SHP77 (cell line): ENCODE results near the gene CBLC.

Source experiments
- DNase-seq, 2 experiments: peaks; one replicate each; lab custom pipeline; 2025; lab: John Stamatoyannopoulos, UW

Gene CBLC

DNA sequence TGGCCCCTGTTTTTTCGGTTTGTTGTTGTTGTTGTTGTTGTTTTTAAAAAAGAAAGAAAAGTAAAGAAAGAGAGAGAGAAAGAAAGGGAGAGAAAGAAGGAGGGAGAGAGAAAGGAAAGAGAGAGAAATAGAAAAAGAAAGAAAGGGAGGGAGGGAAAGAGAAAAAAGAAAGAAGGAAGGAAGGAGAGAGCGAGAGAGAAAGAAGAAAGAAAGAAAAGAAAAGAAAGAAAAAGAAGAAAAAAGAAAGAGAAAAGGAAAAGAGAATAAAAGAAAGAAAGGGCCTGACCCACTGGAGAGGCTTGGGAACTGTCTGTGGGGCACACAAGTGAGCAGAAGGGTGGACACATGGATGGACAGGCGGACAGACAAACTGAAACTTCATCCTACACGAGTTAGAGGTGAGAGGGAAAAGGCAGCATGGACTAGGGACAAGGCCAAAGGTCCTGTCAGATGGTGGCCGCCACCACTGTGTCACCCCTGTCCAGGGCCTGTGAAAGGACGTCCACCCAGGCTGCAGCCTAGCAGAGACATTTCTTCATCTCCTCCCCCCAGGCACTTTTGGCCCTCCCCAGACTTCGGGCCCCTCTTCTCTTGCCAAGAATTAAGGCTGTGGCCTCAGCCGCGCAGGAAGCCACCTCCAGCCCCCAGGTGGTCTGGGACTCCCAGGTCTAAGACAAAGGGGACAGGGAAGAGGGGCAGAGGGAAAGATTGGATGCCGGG is 22.1 kb downstream of the CBLC start:
- DNase-seq, result no peak

DNA sequence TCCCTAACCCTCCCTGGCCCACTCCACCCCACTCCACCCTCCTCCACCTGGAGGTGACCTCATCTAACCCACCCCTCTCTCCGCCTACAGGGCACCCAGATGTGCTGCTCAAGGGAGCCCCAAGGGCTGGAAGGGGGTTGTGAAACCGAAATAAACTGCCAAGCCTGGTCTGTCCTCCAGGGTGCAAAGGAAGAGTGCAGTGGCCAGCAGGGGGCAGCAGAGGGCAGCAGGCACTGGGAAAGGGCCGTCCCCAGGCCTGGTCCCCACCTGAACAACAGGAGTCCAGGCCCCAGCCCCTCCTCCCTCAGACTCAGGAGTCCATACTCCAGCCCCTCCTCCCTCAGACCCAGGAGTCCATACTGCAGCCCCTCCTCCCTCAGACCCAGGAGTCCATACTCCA is 22.8 kb downstream of the CBLC start:
- DNase-seq, result peak; percentile 61 to 77

DNA sequence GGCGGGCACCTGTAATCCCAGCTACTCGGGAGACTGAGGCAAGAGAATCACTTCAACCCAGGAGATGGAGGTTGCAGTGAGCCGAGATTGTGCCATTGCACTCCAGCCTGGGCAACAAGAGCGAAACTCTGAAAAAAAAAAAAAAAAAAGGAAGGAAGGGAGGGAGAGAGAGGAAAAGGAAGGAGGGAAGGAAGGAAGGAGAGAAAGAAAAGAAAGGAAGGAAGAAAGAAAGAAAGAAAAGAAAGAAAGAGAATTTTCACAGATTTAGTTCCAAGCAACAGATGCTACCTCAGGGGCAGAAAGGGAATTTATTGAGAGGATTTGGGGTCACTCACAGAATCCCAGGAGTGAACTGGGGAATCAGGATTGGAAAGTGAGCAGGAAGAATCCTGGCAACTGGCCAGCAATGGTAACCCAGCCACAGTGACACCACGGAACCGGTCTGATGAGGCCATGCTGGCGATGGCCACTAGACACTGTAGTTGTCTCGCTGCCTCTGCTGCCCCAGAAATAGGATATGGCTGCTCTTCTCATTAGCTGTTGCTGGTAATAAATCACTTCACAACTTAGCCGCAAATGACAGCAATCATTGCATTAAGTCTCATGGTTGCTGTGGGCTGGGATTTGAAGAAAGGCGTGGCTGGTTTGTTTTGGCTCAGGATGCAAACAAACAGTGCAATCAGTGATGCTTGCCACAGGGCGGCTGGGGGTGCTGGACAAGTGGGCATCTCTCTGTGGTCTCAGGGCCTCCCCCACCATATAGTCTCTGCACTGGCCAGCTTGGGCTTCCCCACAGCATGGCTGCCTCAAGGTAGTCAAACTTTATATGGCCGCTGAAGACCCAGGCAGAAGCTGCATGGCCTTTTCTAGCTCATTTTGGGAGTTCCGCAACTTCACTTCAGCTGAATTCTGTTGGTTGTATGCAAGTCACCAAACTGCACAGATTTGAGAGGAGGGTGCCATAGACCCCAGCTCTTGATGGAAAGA is 26.0 kb downstream of the CBLC start:
- no peak for DNase-seq

DNA sequence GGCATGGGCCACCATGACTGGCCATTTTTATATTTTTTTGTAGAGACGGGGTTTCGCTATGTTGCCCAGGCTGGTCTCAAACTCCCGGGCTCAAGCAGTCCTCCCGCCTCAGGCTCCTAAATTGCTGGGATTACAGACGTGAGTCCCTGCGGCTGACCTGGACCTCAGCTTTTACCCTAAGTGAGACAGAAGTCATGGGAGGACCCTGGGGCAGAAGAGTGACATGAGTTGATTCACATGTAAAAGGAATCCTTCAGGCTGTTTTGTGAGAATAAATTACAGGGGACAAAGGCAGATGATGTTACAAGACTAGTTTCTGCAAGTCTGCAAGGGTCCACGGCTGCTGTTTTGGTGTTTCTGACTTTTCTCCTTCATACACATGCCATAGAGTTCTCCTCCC is 28.6 kb downstream of the CBLC start:
- no peak for DNase-seq

DNA sequence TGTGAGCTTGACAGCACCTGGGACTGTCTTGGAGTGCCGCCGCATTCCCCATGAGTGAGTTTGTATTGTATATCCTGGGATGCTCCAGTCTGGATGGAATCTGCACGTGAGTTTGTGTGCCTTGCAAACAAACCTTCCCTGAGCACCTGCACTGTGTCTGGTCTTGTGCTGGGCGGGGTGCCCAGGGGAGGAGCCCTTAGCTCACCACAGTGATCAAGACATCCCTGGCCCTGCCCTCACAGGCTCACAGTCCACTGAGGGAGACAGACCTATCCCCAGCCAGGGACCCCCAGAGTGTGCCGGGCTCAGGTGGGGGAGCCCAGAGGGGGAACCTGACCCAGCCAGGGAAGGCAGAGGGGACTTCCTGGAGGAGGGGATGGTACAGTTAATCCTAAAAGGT is 29.5 kb downstream of the CBLC start:
- peak; percentile 91 to 92 for DNase-seq

DNA sequence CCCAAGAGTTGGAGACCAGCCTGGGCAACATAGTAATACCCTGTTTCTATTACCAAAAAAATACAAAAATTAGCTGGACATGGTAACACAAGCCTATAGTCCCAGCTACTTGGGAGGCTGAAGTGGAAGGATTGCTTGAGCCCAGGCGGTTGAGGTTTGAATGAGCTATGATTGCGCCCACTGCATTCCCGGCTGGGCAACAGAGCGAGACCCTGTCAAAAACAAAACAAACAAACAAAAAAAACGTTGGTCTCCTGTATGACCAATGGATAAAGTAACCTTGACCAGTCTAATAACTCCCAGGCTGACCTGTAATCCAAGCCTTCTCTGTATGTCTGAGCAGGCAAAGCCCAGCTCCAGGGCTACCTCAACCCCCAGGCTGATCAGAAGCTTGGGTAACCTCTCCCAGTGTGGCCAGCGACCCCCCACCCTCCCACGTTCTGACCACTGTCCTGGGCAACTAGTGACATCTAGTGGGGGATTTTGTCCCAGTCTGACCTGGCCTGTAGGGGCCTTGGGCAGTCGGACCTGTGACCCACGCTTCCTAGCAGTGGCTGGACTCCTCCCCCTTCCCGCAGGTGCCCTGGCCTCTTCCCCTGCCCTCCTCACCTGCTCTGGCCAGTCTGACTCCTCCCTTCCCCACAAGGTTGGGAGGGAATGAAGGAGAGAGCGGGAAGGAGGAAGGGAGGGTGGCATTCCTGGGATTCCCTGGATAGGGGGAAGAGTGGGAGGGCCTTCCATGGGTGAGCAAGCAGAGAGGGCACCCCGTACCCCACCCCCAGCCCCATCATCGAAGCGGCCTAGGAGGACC is 30.2 kb downstream of the CBLC start:
- peak; percentile 42 to 56 for DNase-seq

DNA sequence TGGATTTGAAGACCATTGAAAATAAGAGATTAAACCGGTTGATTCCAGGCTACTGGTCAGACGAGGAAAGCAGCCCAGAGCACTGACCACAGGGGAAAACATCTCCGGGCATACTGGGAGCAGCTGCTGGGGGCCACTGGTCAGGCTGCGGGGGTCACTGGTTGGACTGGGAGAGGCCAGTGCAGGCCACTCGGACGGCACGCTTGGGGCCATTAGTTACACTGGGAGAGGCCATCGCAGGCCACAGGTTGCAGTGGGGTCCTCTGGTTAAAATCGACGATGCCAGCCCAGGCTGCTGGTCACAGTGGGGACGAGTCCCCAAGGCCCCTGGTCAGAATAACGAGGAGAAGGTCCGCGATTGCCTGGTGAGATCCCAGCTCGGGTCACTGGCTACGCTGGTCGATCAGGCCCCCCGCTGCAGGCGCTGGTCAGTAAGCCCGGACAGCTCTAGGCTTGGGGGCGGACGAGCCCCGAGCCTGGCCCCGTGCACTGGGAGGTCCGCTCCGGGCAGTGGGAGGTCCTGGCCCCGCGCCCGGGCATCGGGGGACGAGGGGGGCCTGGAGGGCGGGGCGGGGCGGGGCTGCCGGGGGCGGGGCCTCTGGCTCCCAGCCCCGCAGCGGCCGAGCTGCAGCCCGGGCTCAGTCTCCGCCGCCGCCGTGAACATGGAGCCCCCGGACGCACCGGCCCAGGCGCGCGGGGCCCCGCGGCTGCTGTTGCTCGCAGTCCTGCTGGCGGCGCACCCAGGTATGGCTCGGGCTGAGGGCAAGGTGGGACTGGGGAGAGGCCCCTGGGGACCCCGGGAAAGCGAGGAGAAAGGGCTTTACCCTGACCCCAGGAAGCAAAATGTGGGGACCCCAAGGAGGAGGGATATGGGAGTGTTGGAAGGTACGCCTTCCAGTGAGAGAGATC is 31.0 kb downstream of the CBLC start, which contains the start of gene BCAM:
Gene BCAM (plus strand): TSS at position 641 of the 909 bp plus-strand sequence. CDS start 22 bp downstream, at position 663.
- peak in 1 of 2 experiments; percentile 33 for DNase-seq

GRCh38 chr19:44809577-44810233 is 32.0 kb downstream of the CBLC start:
- no peak for DNase-seq

DNA sequence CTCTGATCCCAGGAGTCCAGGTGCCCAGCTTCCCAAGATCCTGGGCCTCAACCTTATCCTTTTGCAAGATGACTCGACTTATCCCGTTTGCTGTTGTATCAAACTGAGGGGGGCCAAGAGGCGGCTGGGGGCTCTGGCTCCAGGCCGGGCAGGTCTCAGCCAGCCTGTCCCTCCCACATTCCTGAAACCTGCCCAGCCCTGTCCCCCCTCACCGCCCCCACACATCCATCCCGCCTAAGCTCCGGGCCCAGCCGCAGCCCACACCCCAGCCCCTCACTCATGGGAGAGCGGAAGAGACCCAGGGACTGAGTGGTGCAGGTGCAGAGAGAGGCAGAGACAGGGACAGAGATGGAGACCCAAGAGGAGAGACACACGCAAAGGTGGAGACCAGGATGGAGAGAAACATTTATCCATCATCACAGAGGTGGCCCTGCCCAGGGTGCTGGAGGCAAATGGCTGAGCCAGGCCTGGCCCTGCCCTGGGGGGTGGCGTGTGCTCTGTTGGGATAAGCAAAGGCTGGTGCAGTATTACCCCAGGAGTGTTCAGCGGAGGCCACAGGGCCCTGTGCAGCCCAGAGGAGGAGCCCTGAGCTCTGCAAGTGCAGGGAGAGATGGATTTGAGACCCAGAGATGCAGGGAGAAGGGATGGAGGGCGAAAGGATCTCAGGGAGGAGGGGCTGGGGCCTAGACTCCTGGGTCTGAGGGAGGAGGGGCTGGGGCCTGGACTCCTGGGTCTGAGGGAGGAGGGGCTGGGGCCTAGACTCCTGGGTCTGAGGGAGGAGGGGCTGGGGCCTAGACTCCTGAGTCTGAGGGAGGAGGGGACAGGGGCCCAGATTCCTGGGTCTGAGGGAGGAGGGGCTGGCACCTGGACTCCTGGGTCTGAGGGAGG is 32.8 kb downstream of the CBLC start:
- no peak for DNase-seq

DNA sequence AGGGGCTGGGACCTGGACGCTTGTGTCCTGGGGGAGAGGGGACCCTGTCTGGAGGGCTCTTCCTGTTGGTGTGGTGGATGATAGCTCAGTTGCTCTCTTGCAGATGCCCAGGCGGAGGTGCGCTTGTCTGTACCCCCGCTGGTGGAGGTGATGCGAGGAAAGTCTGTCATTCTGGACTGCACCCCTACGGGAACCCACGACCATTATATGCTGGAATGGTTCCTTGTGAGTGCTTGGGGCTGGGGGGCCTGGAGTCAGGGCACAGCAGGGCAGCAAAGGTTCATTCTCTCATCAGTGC is 33.4 kb downstream of the CBLC start:
- no peak for DNase-seq

DNA sequence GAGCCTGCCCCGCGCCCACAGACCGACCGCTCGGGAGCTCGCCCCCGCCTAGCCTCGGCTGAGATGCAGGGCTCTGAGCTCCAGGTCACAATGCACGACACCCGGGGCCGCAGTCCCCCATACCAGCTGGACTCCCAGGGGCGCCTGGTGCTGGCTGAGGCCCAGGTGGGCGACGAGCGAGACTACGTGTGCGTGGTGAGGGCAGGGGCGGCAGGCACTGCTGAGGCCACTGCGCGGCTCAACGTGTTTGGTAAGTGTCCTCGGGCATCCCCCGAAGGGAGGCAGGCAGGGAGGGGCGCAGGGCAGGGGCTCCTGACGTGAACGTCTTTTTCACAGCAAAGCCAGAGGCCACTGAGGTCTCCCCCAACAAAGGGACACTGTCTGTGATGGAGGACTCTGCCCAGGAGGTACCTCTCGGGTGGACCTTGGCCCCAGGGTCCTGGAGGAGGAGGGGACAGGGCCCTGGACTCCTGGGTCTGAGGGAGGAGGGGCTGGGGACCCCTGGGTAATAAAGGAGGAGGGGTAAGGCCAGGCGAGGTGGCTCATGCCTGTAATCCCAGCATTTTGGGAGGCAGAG is 34.5 kb downstream of the CBLC start:
- DNase-seq, result no peak

GRCh38 chr19:44813070-44813840 is 35.6 kb downstream of the CBLC start:
- no peak for DNase-seq

- no peak for DNase-seq
Measured at GRCh38 chr19:44813841-44814470, 36.3 kb downstream of the CBLC start.

DNA sequence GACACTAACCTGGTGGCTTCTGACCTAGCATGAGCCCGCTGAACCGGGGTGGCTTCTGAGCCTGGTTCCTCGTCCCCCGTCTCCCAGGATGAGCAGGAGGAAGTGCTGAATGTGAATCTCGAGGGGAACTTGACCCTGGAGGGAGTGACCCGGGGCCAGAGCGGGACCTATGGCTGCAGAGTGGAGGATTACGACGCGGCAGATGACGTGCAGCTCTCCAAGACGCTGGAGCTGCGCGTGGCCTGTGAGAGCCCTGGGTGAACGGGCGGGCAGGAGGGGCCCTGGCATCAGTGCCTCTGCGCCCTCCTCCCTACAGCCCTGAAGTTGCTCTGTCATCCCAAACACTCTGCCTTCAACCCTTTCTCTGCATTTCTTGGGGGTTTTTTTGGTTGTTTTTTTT is 36.8 kb downstream of the CBLC start:
- no peak for DNase-seq

- DNase-seq, result peak; percentile 20 to 41
Measured at GRCh38 chr19:44816301-44816700, 38.6 kb downstream of the CBLC start.

DNA sequence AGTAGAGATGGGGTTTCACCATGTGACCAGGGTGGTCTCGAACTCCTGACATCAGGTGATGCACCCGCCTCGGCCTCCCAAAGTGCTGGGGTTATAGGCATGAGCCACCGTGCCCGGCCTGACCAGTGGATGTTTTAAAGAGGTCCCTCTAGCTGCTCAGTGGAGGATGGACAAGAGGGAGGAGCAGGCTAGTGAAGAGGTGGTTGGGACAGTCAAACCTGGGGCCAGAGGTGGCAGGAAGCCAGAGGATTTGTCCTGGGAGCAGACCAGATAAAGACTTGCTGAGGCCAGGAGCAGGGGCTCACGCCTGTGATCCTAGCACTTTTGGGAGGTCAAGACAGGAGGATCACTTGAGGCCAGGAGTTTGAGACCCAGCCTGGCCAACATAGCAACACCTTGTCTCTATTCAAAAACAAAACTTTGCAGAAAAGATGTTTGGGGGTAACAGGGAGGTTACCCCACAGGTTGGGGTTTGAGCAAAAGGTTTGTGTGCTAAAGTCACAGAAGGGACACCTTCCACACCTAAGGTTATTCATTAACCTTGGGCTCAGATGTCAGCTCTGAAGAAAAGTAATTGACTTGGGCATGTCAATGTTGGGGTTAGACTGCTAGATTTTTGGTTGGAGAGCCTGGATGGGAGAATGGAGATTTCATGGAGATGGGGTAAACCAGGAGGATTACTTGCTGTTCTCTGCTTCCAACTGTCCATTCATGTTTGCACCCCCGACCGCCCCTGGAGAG is 40.2 kb downstream of the CBLC start:
- DNase-seq, result no peak

- DNase-seq, result no peak
Measured at GRCh38 chr19:44818466-44819031, 40.9 kb downstream of the CBLC start.
